GM23338 (cell line): ENCODE data around the gene RYR1. TPM values are rescaled to one million over a fixed set of nuclear protein-coding genes. Genes with fewer than 3 reads are reported as not detected.

ENCODE experiments used
- ATAC-seq: fragments of 200-7000 bp; cut with Tn5 transposase; 3 replicates; pipeline ENCODE4 v1.9.1; 2020
- DNase-seq: peaks from one replicate; pipeline ENCODE4 v3.0.0-alpha.2; 2015; ENCODE audit warnings: low spot score
- H2AFZ ChIP-seq: fragments of 200-600 bp; sonication (generic); 2 replicates; pipeline ENCODE4 v1.8.0; 2016; ENCODE audit warnings: antibody characterized with exemption, mild to moderate bottlenecking, moderate library complexity
- H3F3A ChIP-seq: fragments of 200-600 bp; sonication (generic); replicated peaks from 2 replicates; pipeline ENCODE4 v1.8.0; 2017; ENCODE audit warnings: antibody characterized with exemption, mixed run types, low read depth
- H3K27ac ChIP-seq: fragments of 200-600 bp; sonication (generic); 2 replicates; pipeline ENCODE4 v1.6.1; 2016; ENCODE audit warnings: low read depth
- H3K27me3 ChIP-seq: fragments of 200-600 bp; sonication (generic); 2 replicates; pipeline ENCODE4 v1.8.0; 2016; ENCODE audit warnings: mild to moderate bottlenecking, mixed run types, moderate library complexity; ENCODE audit not compliant: insufficient read depth
- H3K36me3 ChIP-seq: fragments of 200-600 bp; sonication (generic); 2 replicates; pipeline ENCODE4 v1.8.0; 2016; ENCODE audit warnings: mild to moderate bottlenecking; ENCODE audit not compliant: insufficient read depth
- H3K4me1 ChIP-seq: fragments of 200-600 bp; sonication (generic); 2 replicates; pipeline ENCODE4 v1.8.0; 2016; ENCODE audit warnings: mild to moderate bottlenecking, moderate library complexity; ENCODE audit not compliant: insufficient read depth
- H3K4me2 ChIP-seq: fragments of 200-600 bp; sonication (generic); 2 replicates; pipeline ENCODE4 v1.7.1; 2017; ENCODE audit warnings: mixed run types
- H3K4me3 ChIP-seq: fragments of 200-600 bp; sonication (generic); 2 replicates; pipeline ENCODE4 v1.6.1; 2016; ENCODE audit warnings: mixed run types
- H3K79me2 ChIP-seq: fragments of 200-600 bp; sonication (generic); replicated peaks from 2 replicates; pipeline ENCODE4 v1.8.0; 2017; ENCODE audit warnings: mild to moderate bottlenecking; ENCODE audit not compliant: insufficient read depth
- H3K9me2 ChIP-seq: fragments of 200-600 bp; sonication (generic); 2 replicates; pipeline ENCODE4 v1.8.0; 2017; ENCODE audit not compliant: insufficient read depth
- H4K20me1 ChIP-seq: fragments of 200-600 bp; sonication (generic); replicated peaks from 2 replicates; pipeline ENCODE4 v1.8.0; 2017; ENCODE audit warnings: mild to moderate bottlenecking; ENCODE audit not compliant: insufficient read depth
- H3K27ac Mint-ChIP-seq: 2 replicates; pipeline ENCODE4 v1.8.0; 2020; ENCODE audit warnings: inconsistent platforms, mild to moderate bottlenecking, moderate library complexity, mixed read lengths
- H3K27me3 Mint-ChIP-seq: 3 replicates; pipeline ENCODE4 v1.8.0; 2022; ENCODE audit warnings: low read depth, mild to moderate bottlenecking, moderate library complexity, mixed read lengths, inconsistent platforms; ENCODE audit not compliant: insufficient read depth, poor library complexity
- H3K36me3 Mint-ChIP-seq: 3 replicates; pipeline ENCODE4 v1.8.0; 2021; ENCODE audit warnings: low read depth, mild to moderate bottlenecking, inconsistent platforms, moderate library complexity, mixed read lengths
- H3K4me1 Mint-ChIP-seq: 3 replicates; pipeline ENCODE4 v1.8.0; 2020; ENCODE audit warnings: mild to moderate bottlenecking, inconsistent platforms, mixed read lengths
- H3K4me3 Mint-ChIP-seq: 3 replicates; pipeline ENCODE4 v1.8.0; 2021; ENCODE audit warnings: moderate library complexity, mild to moderate bottlenecking, inconsistent platforms, mixed read lengths
- H3K9me3 Mint-ChIP-seq: 3 replicates; pipeline ENCODE4 v1.8.0; 2020; ENCODE audit warnings: moderate library complexity, mild to moderate bottlenecking, inconsistent platforms, mixed read lengths
- CREB1 ChIP-seq: fragments of 250-450 bp; sonication (Bioruptor Pico); IDR thresholded peaks from 2 replicates; pipeline ENCODE4 v1.5.0; 2020; ENCODE audit warnings: low read depth, mild to moderate bottlenecking, moderate library complexity
- CTCF ChIP-seq, 2 experiments: fragments of 200-600 bp in 1 of 2; sonication (generic) in 1 of 2; conservative IDR thresholded peaks; 2 replicates each; pipeline versions ENCODE4 v1.5.1 to v1.6.1; 2016 to 2017; ENCODE audit warnings: antibody characterized with exemption in 2 of 2, low read depth in 2 of 2, mild to moderate bottlenecking in 2 of 2, moderate library complexity in 1 of 2
- EZH2 ChIP-seq: fragments of 200-600 bp; sonication (generic); IDR thresholded peaks from one replicate; pipeline ENCODE4 v1.8.0; 2017; ENCODE audit warnings: antibody characterized with exemption, mild to moderate bottlenecking, low read depth; ENCODE audit not compliant: unreplicated experiment
- EZH2phosphoT487 ChIP-seq: fragments of 200-600 bp; sonication (generic); IDR thresholded peaks from one replicate; pipeline ENCODE4 v1.8.1; 2018; ENCODE audit warnings: antibody characterized with exemption; ENCODE audit not compliant: unreplicated experiment
- NANOG ChIP-seq: IDR thresholded peaks from 2 replicates; pipeline ENCODE4 v1.6.1; 2016; ENCODE audit warnings: antibody characterized with exemption, borderline replicate concordance
- POLR2AphosphoS5 ChIP-seq: IDR thresholded peaks from 2 replicates; pipeline ENCODE4 v1.6.1; 2016; ENCODE audit warnings: antibody characterized with exemption, low read depth
- REST ChIP-seq: IDR thresholded peaks from one replicate; pipeline ENCODE4 v1.6.1; 2018; ENCODE audit warnings: antibody characterized with exemption; ENCODE audit not compliant: unreplicated experiment
- STAT1 ChIP-seq: IDR thresholded peaks from one replicate; pipeline ENCODE4 v1.6.1; 2016; ENCODE audit warnings: antibody characterized with exemption; ENCODE audit not compliant: unreplicated experiment
- ZNF114 ChIP-seq: fragments of 250-450 bp; sonication (Bioruptor Pico); IDR thresholded peaks from 2 replicates; pipeline ENCODE4 v1.5.0; 2020; ENCODE audit warnings: mild to moderate bottlenecking, moderate library complexity
- ZNF331 ChIP-seq: fragments of 250-450 bp; sonication (Bioruptor Pico); IDR thresholded peaks from 2 replicates; pipeline ENCODE4 v1.5.0; 2020; ENCODE audit warnings: low read depth, mild to moderate bottlenecking, moderate library complexity
- polyA plus RNA-seq: library from polyadenylated mRNA; unstranded; fragments of >200 nt; fragmentation: Nextera tagmentation; extraction: Ambion mirVana; gene quantifications from 2 replicates; pipeline ENCODE4 v1.2.1, GENCODE V29; 2016
- total RNA-seq: library from RNA; depleted of rRNA; stranded (reverse); fragments of >200 nt; shearing (Covaris generic); gene quantifications from 2 replicates; pipeline ENCODE4 v1.2.3, GENCODE V29; 2014

Gene RYR1
- total and polyA plus RNA-seq, 2 experiments from 2014 or later, result 4.0 to 26.7 TPM

GRCh38 chr19:38429055-38429810, 4.3 kb upstream of the RYR1 start:
- Histone ChIP-seq H3K36me3 (no peaks in the 10 kb centered on the region), H3K27me3 (no peaks in the 10 kb centered on the region), H3K4me1 (peaks cover 32% of the 10 kb centered on the region), H3K27ac (peak overlapping the region; percentile 66; the same call in 1 of the 2 replicates), H2AFZ (no peak overlapping the region), H4K20me1 (no peaks in the 10 kb centered on the region), H3F3A (peaks cover 25% of the 10 kb centered on the region), H3K4me2 (no peak overlapping the region), H3K9me2 (no peaks in the 10 kb centered on the region), H3K4me3 (no peak overlapping the region), H3K79me2 (0 out of 2 replicates have a peak, but pooled peaks cover 3% of the 10 kb centered on the region)
- no peak for TF ChIP-seq ZNF114 (CRISPR knock-in tag)
- no peak for TF ChIP-seq ZNF331 (CRISPR knock-in tag)
- no peak for TF ChIP-seq REST
- TF ChIP-seq EZH2phosphoT487, result no peak
- TF ChIP-seq CTCF (conservative IDR thresholded peaks at IDR 0.05; ENCODE audit: low read depth in 2 of 2), result no peak
- TF ChIP-seq CREB1 (CRISPR knock-in tag), result no peak
- TF ChIP-seq STAT1, result no peak
- TF ChIP-seq POLR2AphosphoS5, result no peak
- TF ChIP-seq NANOG, result no peak
- TF ChIP-seq EZH2, result no peak
- no peaks in the 10 kb centered on the region for H3K36me3 Mint-ChIP-seq
- H3K27ac Mint-ChIP-seq, result 0 out of 2 replicates have a peak overlapping the region, but pooled peaks have one; percentile 4
- H3K4me1 Mint-ChIP-seq, result peaks cover 19% of the 10 kb centered on the region
- H3K4me3 Mint-ChIP-seq, result no peak overlapping the region; the same call in 2 of the 3 replicates
- ATAC-seq (no peak), DNase-seq (no peak)
- peaks cover 17% of the 10 kb centered on the region for H3K27me3 Mint-ChIP-seq
- no peaks in the 10 kb centered on the region for H3K9me3 Mint-ChIP-seq

- Histone ChIP-seq H3K9me2 (no peaks in the 10 kb centered on the region), H3K4me3 (no peak overlapping the region), H3K36me3 (no peaks in the 10 kb centered on the region), H3K4me1 (peaks cover 34% of the 10 kb centered on the region), H3K4me2 (no peak overlapping the region), H4K20me1 (no peaks in the 10 kb centered on the region), H3K27me3 (no peaks in the 10 kb centered on the region), H3K79me2 (0 out of 2 replicates have a peak, but pooled peaks cover 3% of the 10 kb centered on the region), H3F3A (peaks cover 26% of the 10 kb centered on the region), H3K27ac (peak overlapping the region; percentile 66; the same call in 1 of the 2 replicates), H2AFZ (no peak overlapping the region)
- Mint-ChIP-seq H3K36me3 (no peaks in the 10 kb centered on the region), H3K27me3 (peaks cover 19% of the 10 kb centered on the region), H3K4me1 (peaks cover 21% of the 10 kb centered on the region), H3K27ac (no peak overlapping the region), H3K4me3 (no peak overlapping the region), H3K9me3 (no peaks in the 10 kb centered on the region)
- DNase-seq (no peak), ATAC-seq (no peak)
- no peak for TF ChIP-seq NANOG
- no peak for TF ChIP-seq EZH2
- no peak for TF ChIP-seq ZNF331 (CRISPR knock-in tag)
- no peak for TF ChIP-seq POLR2AphosphoS5
- no peak for TF ChIP-seq ZNF114 (CRISPR knock-in tag)
- no peak for TF ChIP-seq REST
- TF ChIP-seq STAT1, result no peak
Measured at GRCh38 chr19:38429811-38430156, 3.7 kb upstream of the RYR1 start.
